OCI-M2 (cell line): ENCODE data around the gene CHIC2.
A peak's percentile ranks its signal among the peaks of the same experiment; 100 is the strongest.
"Not testable (repeated sequence)": the region's sequence is repeated elsewhere in the genome, so short reads cannot be mapped to it uniquely, and the experiment has no call there.

Experiments
- DNase-seq: peaks from one replicate; lab custom pipeline; 2025; ENCODE audit not compliant: unreplicated experiment; lab: John Stamatoyannopoulos, UW

CHIC2 gene

DNA sequence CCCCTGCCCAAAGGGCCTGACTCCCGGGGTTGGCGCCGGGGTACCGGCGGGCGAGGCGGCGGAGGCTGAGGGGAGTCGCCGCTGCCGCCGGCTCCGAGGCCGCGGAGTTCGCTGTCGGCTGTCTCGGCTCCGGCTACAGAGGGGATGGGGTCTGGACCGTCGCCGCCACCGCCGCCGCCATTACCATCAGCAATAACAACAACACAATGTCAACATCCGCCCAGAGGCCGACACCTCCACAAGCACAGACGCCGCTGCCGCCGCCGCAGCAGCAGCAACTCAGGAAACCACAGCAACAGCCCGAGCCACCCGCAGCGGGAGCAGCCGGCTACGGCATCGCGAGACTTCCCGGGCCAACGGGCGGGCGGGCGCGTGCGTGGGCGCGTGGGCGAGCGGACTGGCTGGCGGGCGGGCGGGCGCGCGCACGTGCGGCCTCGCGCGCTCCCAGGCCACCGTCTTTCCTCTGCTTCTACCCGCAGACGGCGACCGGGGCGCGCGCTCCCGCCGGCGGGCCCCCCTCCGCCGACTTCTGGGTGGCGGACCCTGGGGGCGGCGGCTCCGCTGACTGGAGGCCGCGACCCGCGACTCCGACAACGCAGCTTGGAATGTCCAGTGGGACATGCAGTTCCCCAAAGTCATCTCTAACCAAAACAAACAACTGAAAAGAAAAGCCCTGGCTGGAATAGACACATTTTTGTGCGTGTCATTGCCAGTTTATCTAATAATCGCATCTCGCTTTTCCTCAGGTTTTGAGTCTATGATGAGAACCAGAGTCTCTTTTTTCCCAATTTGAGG lies at the start of gene CHIC2:
Gene CHIC2, minus strand, starts transcription at position 289 of the 795 bp plus-strand sequence. CDS start 305 bp downstream, outside the sequence.
- peak; percentile 30 for DNase-seq

DNA sequence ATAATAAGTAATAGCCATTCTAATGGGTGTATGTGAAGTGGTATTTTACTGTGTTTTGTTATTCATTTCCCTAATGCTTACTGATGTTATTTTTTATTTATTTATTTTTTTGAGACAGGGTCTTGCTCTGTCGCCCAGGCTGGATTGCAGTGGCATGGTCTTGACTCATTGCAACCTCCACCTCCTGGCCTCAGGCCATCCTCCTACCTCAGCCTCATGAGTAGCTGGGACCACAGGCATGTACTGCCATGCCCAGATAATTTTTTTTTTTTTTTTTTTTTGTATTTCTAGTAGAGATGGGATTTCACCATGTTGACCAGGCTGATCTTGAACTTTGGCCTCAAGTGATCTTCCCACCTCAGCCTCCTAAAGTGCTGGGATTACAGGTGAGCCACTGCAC lies 48.8 kb upstream of the CHIC2 start:
- DNase-seq = not testable (repeated sequence)

DNA sequence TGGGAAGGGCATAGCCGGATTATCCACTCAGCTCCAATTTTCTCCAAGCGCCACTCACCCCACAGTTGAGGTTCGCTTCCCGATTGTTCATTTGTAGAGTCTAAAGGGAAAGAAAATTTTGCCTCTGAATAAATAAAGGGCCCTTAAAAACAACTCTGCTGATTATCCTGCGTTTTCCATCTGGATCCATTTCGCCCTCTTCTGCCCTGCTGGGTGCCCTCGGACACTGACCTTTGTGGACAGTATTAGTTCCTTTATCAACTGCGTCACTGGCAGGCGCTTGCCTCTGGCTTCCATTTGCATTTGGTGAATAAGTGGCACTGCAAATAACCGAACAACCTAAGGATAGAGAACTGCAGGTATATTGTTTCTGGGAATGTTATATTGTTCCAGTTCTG lies 45.6 kb upstream of the CHIC2 start:
- DNase-seq = no peak

DNA sequence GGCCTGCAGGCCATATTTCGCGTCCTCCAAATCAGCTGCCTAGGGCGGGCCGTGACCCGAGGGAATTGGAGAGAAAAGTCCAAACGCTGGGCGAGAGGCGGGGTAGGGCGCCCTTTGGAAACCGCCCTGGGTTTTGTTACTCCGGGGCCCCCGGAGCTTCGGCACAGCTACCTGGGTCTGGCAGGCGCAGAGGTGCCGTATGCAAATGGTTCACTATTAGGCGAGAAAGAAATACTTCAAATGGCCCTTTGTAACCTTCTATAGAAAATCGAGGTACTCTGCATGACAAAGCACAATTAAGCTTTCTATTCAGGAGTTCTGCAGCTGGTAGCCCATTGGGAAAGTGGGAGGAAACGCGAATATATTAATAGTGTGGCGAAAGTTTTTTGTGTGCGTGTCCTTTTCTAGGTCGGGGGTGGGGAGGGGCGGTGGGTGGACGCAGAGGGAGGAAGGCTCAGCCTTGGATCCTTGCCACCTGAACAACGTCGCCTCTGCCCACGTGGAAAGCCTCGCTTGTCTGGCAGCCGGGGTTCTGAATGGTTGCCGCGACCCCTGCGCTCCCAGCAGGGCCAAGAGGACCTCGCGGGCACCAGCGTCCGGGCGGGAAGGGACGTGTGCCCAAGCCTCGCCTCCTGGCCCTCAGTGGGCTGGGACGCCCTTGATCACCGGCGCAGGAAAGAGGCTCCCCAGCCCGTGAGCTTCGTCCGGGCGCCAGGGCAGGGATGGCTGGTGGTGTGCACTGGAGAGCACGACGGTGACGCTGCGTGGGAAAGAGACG lies 45.0 kb upstream of the CHIC2 start:
- DNase-seq = no peak

DNA sequence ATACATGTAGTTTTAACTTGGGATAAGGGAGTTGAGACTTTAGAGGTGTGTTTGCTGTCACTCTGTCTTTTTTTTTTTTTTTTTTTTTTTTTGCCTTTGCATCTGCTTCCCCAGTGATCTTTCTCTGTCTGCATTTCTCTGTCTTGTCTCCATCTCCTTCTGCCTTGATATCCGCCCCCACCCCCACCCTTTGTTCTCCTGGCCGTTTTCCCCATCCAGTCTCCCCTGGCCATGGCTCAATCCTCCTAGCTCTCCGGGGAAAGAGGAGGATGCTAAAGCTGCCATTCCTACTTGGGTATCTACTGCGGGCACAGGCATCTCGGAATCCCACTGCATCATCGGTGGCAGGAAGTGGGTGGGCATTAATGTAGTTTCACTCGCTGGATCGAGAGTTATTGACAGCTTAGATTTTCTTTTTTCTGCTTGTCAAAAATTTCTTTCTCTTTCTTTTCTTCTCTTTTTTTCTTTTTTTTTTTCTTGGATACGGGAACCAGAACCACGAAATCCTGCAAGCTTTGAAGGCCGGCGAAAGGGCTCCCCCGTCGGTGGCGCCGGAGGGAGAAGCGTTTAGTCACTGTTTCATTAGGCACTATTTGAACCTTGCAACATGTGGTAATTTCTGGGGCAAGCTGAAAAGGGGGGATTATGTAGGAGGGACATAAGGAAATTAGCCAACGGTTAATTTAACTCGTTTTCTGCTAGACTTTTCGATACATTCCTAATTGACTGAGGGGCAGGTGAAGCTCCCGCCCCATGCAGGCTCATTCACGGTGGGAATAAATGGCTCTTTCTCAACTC lies 43.7 kb upstream of the CHIC2 start:
- DNase-seq = no peak

DNA sequence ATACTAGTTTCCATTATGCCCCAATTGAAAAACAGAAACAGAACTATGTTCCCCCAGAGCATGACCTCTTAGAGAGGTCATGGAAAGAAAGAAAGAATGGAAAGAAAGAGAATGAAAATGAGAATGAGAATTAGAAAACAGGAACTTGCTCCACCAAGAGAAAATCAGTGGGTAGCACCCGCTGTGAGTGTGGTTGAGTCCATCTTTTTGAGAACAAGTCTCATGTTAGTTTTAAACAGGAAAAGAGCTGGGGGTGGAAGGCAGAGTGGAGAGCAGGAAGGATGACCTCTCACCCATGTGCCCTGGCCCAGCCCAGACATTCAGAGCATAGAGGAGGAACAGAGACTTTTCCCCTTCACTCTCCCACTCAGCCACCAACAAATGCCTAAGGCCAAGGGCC lies 40.5 kb upstream of the CHIC2 start:
- no peak for DNase-seq

DNA sequence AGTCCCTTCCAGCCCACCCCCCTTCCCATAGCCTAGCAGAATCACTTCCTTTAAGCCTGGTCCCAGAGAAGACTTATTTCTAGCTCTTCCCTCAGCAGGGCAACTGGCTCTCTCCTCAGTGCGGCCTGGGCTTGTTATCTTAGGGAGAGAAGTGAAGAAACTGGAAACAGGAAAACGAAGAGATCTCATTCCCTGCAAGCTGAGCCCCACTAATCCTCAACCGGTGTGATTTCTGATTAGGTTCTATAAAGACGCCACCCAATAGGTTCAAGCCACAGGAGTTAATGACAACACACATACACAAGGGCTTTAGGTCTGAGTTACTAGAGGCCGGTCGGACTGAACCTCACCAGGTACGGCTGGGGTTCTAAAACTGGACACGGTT lies 38.8 kb upstream of the CHIC2 start:
- DNase-seq = no peak

DNA sequence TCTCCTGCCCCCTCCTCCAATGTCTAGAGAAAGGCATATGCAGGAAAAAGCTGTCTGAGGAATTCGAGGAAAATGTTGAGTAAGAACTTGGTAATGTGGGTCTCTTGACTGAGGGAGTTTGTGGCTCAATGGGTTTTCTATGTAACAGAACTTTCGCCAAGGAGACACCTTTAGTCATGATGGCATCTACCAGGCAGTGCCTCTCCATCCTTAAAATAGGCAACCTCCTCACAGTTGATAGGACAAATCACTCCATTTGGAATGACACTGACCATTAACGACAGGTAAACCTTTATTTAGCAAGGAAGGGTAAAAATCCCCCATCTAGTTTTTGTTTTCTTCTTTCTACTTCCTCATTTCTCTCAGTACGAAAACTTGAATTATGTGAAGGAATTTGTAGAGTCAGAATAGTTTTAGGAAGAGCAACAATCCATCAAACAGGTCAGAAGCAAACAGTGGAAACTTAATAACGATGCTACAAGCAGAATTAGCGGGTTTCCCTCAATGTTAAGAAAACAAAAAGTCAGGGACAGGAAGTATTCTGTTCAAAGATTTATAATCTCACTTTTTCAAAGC lies 38.2 kb upstream of the CHIC2 start:
- DNase-seq = no peak

DNA sequence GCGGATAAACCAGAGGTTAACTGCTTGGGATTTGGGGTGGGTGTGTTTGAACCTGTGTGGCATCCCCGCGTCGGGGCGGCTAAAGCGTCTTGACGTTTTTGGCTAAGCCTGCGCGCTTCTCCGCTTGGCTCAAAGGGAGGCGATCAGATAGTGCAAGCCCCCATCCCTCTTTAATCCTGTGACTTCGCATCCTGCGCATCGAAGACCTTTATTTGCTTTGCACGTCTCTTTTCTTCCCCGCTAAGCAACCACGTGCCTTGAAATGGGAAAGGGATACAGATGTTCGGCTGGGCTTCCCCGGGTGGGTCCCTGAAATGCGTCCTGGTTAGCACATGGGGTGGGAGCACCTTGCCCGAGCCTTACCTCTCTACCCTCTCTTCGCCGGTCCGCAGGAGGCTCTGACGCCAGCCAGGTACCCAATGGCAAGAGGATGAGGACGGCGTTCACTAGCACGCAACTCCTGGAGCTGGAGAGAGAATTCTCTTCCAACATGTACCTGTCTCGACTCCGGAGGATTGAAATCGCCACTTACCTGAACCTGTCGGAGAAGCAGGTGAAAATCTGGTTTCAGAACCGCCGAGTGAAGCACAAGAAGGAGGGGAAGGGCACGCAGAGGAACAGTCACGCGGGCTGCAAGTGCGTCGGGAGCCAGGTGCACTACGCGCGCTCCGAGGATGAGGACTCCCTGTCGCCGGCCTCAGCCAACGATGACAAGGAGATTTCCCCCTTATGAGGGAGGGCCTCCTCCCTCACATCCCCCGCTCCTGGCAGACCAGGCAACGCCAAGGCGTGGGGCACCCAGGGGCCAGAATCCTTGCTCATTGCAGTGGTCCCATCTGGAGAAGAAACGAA lies 37.0 kb upstream of the CHIC2 start:
- DNase-seq = no peak

DNA sequence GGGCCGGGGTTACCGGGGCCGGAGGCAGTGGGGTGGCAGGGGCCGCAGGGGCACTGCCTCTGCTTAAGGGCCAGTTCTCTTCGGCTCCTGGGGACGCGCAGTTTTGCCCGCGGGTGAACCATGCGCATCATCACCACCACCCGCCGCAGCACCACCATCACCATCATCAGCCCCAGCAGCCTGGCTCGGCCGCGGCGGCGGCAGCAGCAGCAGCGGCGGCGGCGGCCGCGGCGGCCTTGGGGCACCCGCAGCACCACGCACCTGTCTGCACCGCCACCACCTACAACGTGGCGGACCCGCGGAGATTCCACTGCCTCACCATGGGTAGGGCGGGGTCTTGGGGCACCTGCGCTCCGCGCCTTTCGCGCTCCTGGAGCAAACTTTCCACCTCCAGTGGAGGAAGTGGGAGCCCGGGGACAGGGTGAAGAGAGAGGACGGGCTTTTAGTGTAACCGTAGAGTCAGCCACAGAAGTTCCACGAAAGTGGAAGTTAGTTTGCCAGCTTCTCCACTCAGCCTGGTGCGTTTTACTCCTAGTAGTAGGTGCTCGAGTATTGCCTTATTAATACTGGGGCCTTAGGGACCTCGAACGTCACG lies 36.3 kb upstream of the CHIC2 start:
- no peak for DNase-seq

DNA sequence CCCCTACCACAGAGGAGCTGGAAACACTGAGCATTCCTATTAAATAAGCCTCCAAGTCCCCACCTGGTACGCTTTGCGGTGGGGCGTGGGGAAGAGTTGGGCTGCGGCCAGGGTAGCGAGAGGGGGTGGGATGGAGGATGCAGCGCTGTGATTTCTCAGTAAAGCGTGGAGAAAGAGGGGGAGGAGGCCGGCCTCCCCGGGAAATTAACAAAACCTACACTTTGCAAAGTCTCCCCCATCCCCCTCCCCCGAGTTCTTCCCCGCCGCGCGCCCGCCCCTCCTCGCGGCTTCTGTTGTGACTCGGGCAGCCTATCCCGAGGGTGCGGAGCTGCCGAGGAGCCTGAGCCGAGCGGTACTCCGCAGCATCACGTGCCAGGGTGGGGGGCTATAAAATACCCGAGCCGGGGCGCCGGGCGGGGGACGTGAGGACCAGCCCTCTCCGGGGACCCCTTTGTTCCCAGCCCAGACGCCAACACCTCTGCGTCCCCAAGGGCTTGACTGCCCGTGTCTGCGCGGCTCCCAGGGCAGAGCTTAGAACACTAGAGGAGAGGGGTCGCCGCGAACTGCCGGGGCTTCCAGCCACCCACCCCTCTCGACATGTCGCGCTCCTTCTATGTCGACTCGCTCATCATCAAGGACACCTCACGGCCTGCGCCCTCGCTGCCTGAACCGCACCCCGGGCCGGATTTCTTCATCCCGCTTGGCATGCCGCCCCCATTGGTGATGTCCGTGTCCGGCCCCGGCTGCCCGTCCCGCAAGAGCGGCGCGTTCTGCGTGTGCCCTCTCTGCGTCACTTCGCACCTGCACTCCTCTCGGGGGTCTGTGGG lies 35.6 kb upstream of the CHIC2 start, which contains the start of gene GSX2:
Gene GSX2, plus strand, starts transcription at position 416 of the 827 bp plus-strand sequence. Its CDS starts 182 bp downstream, at position 598.
- DNase-seq = no peak

DNA sequence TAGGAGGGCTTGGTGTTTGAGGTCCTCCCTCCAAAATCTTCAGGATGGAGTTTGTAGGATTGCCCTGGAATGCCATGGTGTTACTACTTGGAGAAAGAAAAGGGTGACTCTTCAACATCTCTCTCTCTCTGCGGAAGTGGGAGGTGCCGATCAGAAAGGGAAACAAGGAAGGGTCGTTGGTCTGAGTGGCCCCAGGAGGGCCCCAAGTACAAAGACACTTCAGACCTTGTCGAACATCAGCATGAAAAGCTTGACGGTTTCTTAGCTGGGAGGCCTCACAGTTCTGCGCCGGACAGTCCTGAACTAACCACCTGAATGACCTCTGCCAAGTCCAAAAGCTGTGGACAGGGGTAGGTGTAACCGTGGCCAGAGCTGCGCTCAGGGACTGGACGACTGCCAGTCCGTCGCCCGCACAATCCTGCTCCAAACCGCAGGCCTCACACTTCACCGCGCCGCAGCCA lies 34.9 kb upstream of the CHIC2 start:
- no peak for DNase-seq

DNA sequence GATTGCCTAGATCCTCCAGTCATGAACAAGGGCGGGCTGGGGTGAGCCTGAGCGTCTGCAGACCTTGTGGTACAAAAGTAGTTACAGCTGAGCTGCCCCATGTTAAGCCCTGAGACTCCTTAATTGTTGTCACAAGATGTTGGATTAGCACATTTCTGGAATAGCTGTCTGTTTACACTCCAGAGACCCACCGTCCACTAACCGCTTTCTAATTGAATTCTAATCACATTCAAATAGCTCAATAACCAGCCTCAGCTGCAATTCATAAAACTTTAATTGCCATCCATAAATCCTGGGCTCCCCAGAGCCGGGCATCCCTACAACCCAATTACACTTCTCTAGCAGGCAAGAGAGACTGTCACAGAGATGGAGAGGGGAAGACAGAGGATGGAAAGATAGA lies 34.0 kb upstream of the CHIC2 start:
- DNase-seq = no peak

DNA sequence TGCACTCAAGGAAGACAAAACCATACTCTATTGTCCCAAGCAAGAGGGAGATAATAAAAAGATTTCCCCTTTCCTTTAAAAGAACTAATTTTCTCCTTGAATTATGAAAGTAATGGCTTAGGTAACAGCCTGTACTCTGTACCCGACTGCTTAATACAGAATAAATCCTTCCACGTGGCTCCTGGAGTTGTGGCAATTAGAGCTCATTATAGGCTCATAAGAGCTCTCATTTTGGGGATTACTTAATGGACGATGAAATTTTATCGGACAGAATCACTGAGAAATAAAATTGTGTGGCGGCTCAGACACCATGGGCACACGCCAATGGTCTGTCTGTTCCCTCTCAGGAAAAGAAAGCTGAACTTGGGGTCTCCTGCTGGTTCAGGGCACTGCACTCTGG lies 32.7 kb upstream of the CHIC2 start:
- no peak for DNase-seq

DNA sequence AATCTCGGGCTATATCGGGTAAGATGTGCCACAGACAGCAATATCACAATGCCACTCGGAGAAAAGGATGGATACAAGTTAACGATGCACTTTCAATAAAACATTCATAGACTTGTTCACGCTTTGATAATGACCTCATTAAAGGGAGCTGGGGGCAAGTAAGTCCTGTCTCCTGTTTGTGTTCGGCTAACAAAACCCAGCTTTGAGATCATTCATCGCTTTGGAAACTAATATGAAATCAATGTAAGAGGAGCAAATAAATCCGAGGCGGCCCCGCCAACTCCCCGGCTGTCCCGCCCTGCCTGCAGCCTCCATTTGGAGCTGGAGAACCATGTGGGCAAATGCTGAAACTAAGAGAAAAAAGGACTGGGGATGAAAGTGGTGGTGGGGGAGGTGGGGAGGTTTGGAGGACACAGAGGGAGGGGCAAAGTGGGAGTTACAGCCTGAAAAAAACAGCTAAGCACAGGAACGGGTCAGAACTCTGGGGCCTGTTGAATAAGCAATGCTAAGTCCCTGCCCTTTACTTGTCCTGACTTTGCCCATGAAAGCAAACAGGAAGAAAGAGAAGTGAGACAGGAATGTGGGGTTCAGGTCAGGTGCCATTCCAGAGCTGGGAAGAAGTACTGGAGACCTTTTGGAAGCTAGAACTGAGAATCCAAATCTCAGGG lies 32.0 kb upstream of the CHIC2 start:
- DNase-seq = no peak

DNA sequence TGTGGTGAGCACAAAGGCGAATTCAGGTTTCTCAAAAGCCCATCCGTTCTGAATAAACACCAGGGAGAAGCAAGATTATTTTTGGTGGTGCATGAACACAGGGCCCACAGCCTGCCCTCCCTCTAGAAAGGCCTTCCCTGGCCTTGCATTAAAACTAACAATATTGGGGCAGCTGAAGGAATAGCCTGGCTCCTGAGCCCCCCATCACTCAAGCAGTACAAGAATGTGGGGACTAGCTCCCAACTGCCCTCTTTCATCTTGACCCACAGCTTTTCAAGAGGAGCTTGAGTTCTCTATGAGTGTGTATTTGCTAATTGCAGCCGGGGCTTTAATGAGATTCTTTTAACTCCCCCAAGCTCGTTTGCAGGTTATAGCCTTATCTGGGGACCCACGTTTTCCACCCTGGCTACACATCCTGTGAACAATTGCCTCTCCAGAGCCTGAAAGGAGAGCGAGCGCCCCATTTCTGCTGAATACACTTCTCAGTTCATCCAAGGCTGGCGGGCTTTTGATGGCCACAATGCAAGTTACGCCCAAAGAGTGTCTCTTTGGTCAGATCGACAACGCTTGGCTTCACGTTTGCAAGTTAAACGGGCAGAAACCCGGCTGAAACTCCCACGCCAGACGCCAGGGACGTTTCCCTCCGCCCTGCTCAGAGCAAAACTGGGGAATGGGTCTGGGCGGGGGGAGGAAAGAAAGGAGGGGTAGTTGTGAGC lies 30.9 kb upstream of the CHIC2 start:
- DNase-seq = no peak

DNA sequence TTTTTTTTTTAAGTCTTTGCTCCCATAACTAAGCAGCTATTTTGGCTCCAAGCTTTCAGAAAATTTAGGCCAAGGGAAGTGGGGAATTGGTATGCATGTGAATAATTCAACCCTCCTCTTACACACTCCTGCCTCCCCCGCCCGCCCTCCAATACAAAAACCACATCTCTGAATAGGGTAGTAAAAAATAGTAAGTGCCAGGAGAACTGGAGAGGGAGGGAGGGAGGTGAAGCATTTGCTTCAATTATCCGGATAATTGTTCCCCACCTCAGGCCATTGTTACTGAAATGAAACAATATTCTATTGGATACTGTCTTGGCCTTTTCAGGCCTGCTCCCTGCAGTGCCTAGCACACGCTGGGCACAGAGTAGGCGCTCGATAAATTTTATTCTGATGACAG lies 30.0 kb upstream of the CHIC2 start:
- no peak for DNase-seq
